HepG2 (cell line): Measurements from ENCODE around the gene GRIK1. TPM values are rescaled to one million over a fixed set of nuclear protein-coding genes. Genes with fewer than 3 reads are reported as not detected.

ENCODE experiments used
- ATAC-seq: fragments of 200-7000 bp; cut with Tn5 transposase; 3 replicates; pipeline ENCODE4 v1.9.1; 2020; ENCODE audit warnings: mild to moderate bottlenecking, moderate library complexity
- BruUV-seq: library from RNA; stranded (reverse); fragments of 400-500 nt; replicated peaks from 2 replicates; lab custom pipeline; 2021; lab: Mats Ljungman, UMichigan
- CTCF ChIA-PET: fragments of 300-600 bp; formaldehyde crosslinking; extraction: SDS; loops from one replicate; lab custom pipeline; 2021; ENCODE audit warnings: low total read pairs, inconsistent platforms, low intra/inter-chr PET ratio; lab: Yijun Ruan, JAX
- POLR2A ChIA-PET: fragments of 350-600 bp; sonication (Branson Sonifier 250); formaldehyde crosslinking; loops from one replicate; lab custom pipeline; 2020; ENCODE audit warnings: antibody characterized with exemption, inconsistent platforms; lab: Yijun Ruan, JAX
- DNase-seq: peaks from one replicate; pipeline ENCODE4 v3.0.0-alpha.2; 2015; ENCODE audit warnings: low spot score
- FAIRE-seq: peaks from 3 replicates; lab custom pipeline; 2011; peaks lifted over from hg19 to GRCh38; lab: Jason Lieb, UNC
- H2AFZ ChIP-seq: one replicate; pipeline ENCODE4 v1.6.1; 2011; ENCODE audit warnings: low read length, inconsistent platforms
- H3K27ac ChIP-seq: fragments of 300-600 bp; 3 replicates; pipeline ENCODE4 v1.8.0; 2011; ENCODE audit warnings: mixed run types, mild to moderate bottlenecking, mixed read lengths, low read length, inconsistent platforms; ENCODE audit not compliant: insufficient read depth; ENCODE audit errors: extremely low read length
- H3K27me3 ChIP-seq, 2 experiments: fragments of 200-600 bp in 1 of 2; 2 replicates in 1 of 2; 3 replicates in 1 of 2; pipeline versions ENCODE4 v1.6.0 to v1.8.0; 2011; ENCODE audit warnings: low read length in 2 of 2, mild to moderate bottlenecking in 2 of 2, moderate library complexity in 2 of 2, inconsistent platforms in 1 of 2; ENCODE audit not compliant: insufficient read depth in 2 of 2, control insufficient read depth in 1 of 2
- H3K36me3 ChIP-seq, 2 experiments: fragments of 200-600 bp in 1 of 2; replicated peaks in 1 of 2; 2 replicates in 1 of 2; 3 replicates in 1 of 2; pipeline versions ENCODE4 v1.5.1 to v1.8.0; 2011; ENCODE audit warnings: low read length in 2 of 2, inconsistent platforms in 1 of 2; ENCODE audit not compliant: insufficient read depth in 2 of 2, control insufficient read depth in 1 of 2
- H3K4me1 ChIP-seq: 2 replicates; pipeline ENCODE4 v1.5.1; 2012; ENCODE audit warnings: low read length, inconsistent platforms; ENCODE audit not compliant: insufficient read depth
- H3K4me2 ChIP-seq: 2 replicates; pipeline ENCODE4 v1.6.0; 2011; ENCODE audit warnings: low read depth, low read length, inconsistent platforms
- H3K4me3 ChIP-seq, 3 experiments: fragments of 200-600 bp in 1 of 3; sonication (generic), shearing (Covaris generic) in 1 of 3; replicated peaks in 1 of 3; 2 replicates each; pipeline ENCODE4 v1.5.1; 2011 to 2016; ENCODE audit warnings: low read length in 3 of 3, inconsistent platforms in 2 of 3, low read depth in 2 of 3, mild to moderate bottlenecking in 2 of 3, control low read depth in 1 of 3, mixed read lengths in 1 of 3; ENCODE audit not compliant: insufficient read depth in 1 of 3
- H3K79me2 ChIP-seq: one replicate; pipeline ENCODE4 v1.6.1; 2011; ENCODE audit warnings: low read length, inconsistent platforms; ENCODE audit not compliant: insufficient read depth
- H3K9ac ChIP-seq: 2 replicates; pipeline ENCODE4 v1.6.0; 2011; ENCODE audit warnings: mild to moderate bottlenecking, low read depth, low read length, inconsistent platforms; ENCODE audit not compliant: insufficient read depth
- H3K9me3 ChIP-seq: 2 replicates; pipeline ENCODE4 v1.5.1; 2012; ENCODE audit warnings: mild to moderate bottlenecking, low read length
- H4K20me1 ChIP-seq: 2 replicates; pipeline ENCODE4 v1.6.0; 2011; ENCODE audit warnings: inconsistent platforms, mild to moderate bottlenecking, low read length, moderate library complexity; ENCODE audit not compliant: insufficient read depth
- BCL6 ChIP-seq: IDR thresholded peaks from 2 replicates; pipeline ENCODE4 v1.6.1; 2016; ENCODE audit warnings: missing genetic modification reagents, missing compliant biosample characterization
- GLI4 ChIP-seq: sonication (generic); formaldehyde crosslinking; IDR thresholded peaks from 2 replicates; pipeline ENCODE4 v1.5.1; 2020; ENCODE audit warnings: missing genetic modification reagents, mild to moderate bottlenecking, moderate library complexity, borderline replicate concordance
- HDAC6 ChIP-seq: fragments of 200-600 bp; sonication (generic); IDR thresholded peaks from 2 replicates; pipeline ENCODE4 v1.7.0; 2017; ENCODE audit warnings: mild to moderate bottlenecking, antibody characterized with exemption, low read length, low read depth
- MEF2D ChIP-seq: sonication (generic); formaldehyde crosslinking; IDR thresholded peaks from 2 replicates; pipeline ENCODE4 v1.5.1; 2020; ENCODE audit warnings: mild to moderate bottlenecking, missing genetic modification reagents
- PAWR ChIP-seq: sonication (generic); formaldehyde crosslinking; IDR thresholded peaks from 2 replicates; pipeline ENCODE4 v1.4.0; 2020; ENCODE audit warnings: missing genetic modification reagents, mild to moderate bottlenecking, borderline replicate concordance
- POLR2AphosphoS5 ChIP-seq: IDR thresholded peaks from 2 replicates; pipeline ENCODE4 v1.6.1; 2012; ENCODE audit warnings: low read depth, low read length
- ZBTB1 ChIP-seq: sonication (generic); formaldehyde crosslinking; IDR thresholded peaks from 2 replicates; pipeline ENCODE4 v1.4.0; 2020; ENCODE audit warnings: missing genetic modification reagents, borderline replicate concordance
- ZNF232 ChIP-seq: sonication (generic); formaldehyde crosslinking; IDR thresholded peaks from 2 replicates; pipeline ENCODE4 v1.4.0; 2020; ENCODE audit warnings: missing genetic modification reagents, borderline replicate concordance
- ZNF235 ChIP-seq: sonication (generic); formaldehyde crosslinking; IDR thresholded peaks from 2 replicates; pipeline ENCODE4 v1.8.1; 2023; ENCODE audit warnings: mild to moderate bottlenecking, missing genetic modification reagents, borderline replicate concordance
- ZNF543 ChIP-seq: sonication (generic); formaldehyde crosslinking; IDR thresholded peaks from 2 replicates; pipeline ENCODE4 v1.4.0; 2020; ENCODE audit warnings: mild to moderate bottlenecking, missing genetic modification reagents
- ZNF761 ChIP-seq: sonication (generic); formaldehyde crosslinking; conservative IDR thresholded peaks from 2 replicates; pipeline ENCODE4 v1.4.0; 2020; ENCODE audit warnings: mild to moderate bottlenecking, missing genetic modification reagents
- ZSCAN25 ChIP-seq: sonication (generic); formaldehyde crosslinking; IDR thresholded peaks from 2 replicates; pipeline ENCODE4 v1.8.0; 2022; ENCODE audit warnings: mild to moderate bottlenecking, missing genetic modification reagents
- WGBS: methylation state at CpG from one replicate; pipeline ENCODE4 v1.1.6; 2017; ENCODE audit warnings: low lambda C conversion rate; 5-methylcytosine and 5-hydroxymethylcytosine counted together
- in situ Hi-C: cut with HindIII; loops from 2 replicates; pipeline ENCODE4 v1.10.0; 2017; ENCODE audit warnings: low pct_unique_long_range_greater_than_20kb; ENCODE audit not compliant: extremely low pct_ligation_motif_present
- intact Hi-C: fragments of 100-400 bp; cut with micrococcal nuclease; formaldehyde crosslinking; loops from one replicate; pipeline ENCODE4 v1.10.0; 2022; ENCODE audit not compliant: unreplicated experiment
- polyA plus RNA-seq, 8 experiments: library from polyadenylated mRNA; depleted of rRNA in 3 of 8; stranded (reverse) in 7 of 8; unstranded in 1 of 8; fragments of >200 nt; fragmentation: Illumina TruSeq in 4 of 8; extraction: Trizol in 4 of 8; gene quantifications; 2 replicates each; pipeline versions ENCODE4 v1.2.1 to v1.2.3, GENCODE V29; 2011 to 2016; ENCODE audit warnings: low read depth in 4 of 8, missing spikeins in 1 of 8, mixed read lengths in 1 of 8; ENCODE audit not compliant: insufficient read depth in 1 of 8
- total RNA-seq, 5 experiments: library from RNA; depleted of rRNA; stranded (reverse); fragments of >200 nt; fragmentation: Illumina TruSeq; extraction: Trizol; gene quantifications; 2 replicates each; pipeline ENCODE4 v1.2.3, GENCODE V29; 2016; ENCODE audit warnings: low read depth in 1 of 5
- TF ChIP-seq, protein P1 (sequence below): sonication (generic); formaldehyde crosslinking; IDR thresholded peaks from 2 replicates; pipeline ENCODE4 v1.4.0; 2020; ENCODE audit warnings: mild to moderate bottlenecking, missing genetic modification reagents
- TF ChIP-seq, protein P2 (sequence below): IDR thresholded peaks from 2 replicates; pipeline ENCODE4 v1.6.1; 2016; ENCODE audit warnings: low read depth, control low read depth
- TF ChIP-seq, protein P3 (sequence below): sonication (generic); formaldehyde crosslinking; IDR thresholded peaks from 2 replicates; pipeline ENCODE4 v1.5.0; 2020; ENCODE audit warnings: mild to moderate bottlenecking, missing genetic modification reagents
- TF ChIP-seq, protein P4 (sequence below): sonication (generic); formaldehyde crosslinking; conservative IDR thresholded peaks from 2 replicates; pipeline ENCODE4 v1.8.0; 2022; ENCODE audit warnings: low read depth, missing genetic modification reagents
- TF ChIP-seq, protein P5 (sequence below): sonication (generic); formaldehyde crosslinking; IDR thresholded peaks from 2 replicates; pipeline ENCODE4 v1.8.0; 2022; ENCODE audit warnings: missing genetic modification reagents, mild to moderate bottlenecking, inconsistent platforms, borderline replicate concordance

Gene GRIK1
- total and polyA plus RNA-seq, 2 of the 13 experiments (the other 11 are each of a cell fraction or from before 2014, with no cell fraction given): not detected

DNA sequence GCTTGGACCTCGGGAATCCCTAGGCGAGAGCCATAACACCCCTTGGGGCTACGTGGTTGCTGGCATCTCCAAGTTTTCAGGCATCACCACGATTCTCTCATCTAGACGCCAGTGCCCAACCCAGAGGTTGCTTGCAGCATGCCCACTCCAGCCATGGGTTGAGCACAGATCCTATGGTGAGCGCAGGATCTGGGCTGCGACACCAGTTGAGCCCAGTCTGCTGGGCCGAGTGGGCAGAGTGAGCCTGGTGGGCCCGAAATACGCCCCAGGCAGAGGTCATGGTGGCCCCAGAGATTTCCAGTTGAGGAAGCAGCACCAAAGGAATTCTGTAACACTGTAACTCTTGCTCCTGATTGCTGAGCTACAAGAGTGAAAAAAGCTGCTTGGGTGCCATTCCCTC, 46.1 kb upstream of the GRIK1 start:
- 0% methylated on average over 3 of the region's 10 CpGs for WGBS
- H3K4me3 ChIP-seq: no peak overlapping the region
- FAIRE-seq: no peak
- H3K36me3 ChIP-seq: no peaks in the 10 kb centered on the region
- TF ChIP-seq, protein P1, sequence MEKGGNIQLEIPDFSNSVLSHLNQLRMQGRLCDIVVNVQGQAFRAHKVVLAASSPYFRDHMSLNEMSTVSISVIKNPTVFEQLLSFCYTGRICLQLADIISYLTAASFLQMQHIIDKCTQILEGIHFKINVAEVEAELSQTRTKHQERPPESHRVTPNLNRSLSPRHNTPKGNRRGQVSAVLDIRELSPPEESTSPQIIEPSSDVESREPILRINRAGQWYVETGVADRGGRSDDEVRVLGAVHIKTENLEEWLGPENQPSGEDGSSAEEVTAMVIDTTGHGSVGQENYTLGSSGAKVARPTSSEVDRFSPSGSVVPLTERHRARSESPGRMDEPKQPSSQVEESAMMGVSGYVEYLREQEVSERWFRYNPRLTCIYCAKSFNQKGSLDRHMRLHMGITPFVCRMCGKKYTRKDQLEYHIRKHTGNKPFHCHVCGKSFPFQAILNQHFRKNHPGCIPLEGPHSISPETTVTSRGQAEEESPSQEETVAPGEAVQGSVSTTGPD (CRISPR knock-in tag): no peak
- TF ChIP-seq ZNF235 (CRISPR knock-in tag): no peak
- no peak for TF ChIP-seq ZNF761
- TF ChIP-seq, protein P2, sequence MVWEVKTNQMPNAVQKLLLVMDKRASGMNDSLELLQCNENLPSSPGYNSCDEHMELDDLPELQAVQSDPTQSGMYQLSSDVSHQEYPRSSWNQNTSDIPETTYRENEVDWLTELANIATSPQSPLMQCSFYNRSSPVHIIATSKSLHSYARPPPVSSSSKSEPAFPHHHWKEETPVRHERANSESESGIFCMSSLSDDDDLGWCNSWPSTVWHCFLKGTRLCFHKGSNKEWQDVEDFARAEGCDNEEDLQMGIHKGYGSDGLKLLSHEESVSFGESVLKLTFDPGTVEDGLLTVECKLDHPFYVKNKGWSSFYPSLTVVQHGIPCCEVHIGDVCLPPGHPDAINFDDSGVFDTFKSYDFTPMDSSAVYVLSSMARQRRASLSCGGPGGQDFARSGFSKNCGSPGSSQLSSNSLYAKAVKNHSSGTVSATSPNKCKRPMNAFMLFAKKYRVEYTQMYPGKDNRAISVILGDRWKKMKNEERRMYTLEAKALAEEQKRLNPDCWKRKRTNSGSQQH (CRISPR knock-in tag): no peak
- no peak for TF ChIP-seq MEF2D (CRISPR knock-in tag)
- no peak for TF ChIP-seq HDAC6
- no peak for TF ChIP-seq ZSCAN25 (CRISPR knock-in tag)
- no peak for TF ChIP-seq PAWR (CRISPR knock-in tag)
- TF ChIP-seq ZBTB1: no peak
- TF ChIP-seq, protein P3, sequence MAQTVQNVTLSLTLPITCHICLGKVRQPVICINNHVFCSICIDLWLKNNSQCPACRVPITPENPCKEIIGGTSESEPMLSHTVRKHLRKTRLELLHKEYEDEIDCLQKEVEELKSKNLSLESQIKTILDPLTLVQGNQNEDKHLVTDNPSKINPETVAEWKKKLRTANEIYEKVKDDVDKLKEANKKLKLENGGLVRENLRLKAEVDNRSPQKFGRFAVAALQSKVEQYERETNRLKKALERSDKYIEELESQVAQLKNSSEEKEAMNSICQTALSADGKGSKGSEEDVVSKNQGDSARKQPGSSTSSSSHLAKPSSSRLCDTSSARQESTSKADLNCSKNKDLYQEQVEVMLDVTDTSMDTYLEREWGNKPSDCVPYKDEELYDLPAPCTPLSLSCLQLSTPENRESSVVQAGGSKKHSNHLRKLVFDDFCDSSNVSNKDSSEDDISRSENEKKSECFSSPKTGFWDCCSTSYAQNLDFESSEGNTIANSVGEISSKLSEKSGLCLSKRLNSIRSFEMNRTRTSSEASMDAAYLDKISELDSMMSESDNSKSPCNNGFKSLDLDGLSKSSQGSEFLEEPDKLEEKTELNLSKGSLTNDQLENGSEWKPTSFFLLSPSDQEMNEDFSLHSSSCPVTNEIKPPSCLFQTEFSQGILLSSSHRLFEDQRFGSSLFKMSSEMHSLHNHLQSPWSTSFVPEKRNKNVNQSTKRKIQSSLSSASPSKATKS (CRISPR knock-in tag): no peak
- TF ChIP-seq ZNF232: no peak
- TF ChIP-seq, protein P4, sequence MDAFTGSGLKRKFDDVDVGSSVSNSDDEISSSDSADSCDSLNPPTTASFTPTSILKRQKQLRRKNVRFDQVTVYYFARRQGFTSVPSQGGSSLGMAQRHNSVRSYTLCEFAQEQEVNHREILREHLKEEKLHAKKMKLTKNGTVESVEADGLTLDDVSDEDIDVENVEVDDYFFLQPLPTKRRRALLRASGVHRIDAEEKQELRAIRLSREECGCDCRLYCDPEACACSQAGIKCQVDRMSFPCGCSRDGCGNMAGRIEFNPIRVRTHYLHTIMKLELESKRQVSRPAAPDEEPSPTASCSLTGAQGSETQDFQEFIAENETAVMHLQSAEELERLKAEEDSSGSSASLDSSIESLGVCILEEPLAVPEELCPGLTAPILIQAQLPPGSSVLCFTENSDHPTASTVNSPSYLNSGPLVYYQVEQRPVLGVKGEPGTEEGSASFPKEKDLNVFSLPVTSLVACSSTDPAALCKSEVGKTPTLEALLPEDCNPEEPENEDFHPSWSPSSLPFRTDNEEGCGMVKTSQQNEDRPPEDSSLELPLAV: no peak
- TF ChIP-seq GLI4 (CRISPR knock-in tag): no peak
- TF ChIP-seq, protein P5, sequence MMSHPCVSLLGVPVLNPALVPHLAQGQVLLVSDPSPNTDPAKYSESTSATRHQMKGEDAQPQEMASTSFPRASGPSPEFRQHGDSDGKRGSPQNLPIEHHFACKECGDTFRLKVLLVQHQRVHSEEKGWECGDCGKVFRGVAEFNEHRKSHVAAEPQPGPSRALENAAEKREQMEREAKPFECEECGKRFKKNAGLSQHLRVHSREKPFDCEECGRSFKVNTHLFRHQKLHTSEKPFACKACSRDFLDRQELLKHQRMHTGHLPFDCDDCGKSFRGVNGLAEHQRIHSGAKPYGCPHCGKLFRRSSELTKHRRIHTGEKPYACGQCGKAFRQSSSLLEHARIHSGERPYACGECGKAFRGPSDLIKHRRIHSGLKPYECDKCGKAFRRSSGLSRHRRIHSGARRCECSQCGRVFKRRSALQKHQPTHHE (CRISPR knock-in tag): no peak
- no peak for TF ChIP-seq ZNF543 (CRISPR knock-in tag)
- no peak for TF ChIP-seq BCL6 (CRISPR knock-in tag)
- no peak for TF ChIP-seq POLR2AphosphoS5
- TF ChIP-seq, all 625 proteins: peak for 0
- ChIA-PET CTCF (no interaction called here), POLR2A (no interaction called here)
- Histone ChIP-seq H3K27ac (no peak overlapping the region), H3K9me3 (peaks cover 78% of the 10 kb centered on the region), H3K9ac (no peak overlapping the region), H3K4me1 (no peaks in the 10 kb centered on the region), H3K27me3 (no peaks in the 10 kb centered on the region), H3K4me2 (no peak overlapping the region), H3K79me2 (no peaks in the 10 kb centered on the region), H2AFZ (no peak overlapping the region), H4K20me1 (no peaks in the 10 kb centered on the region)
- BruUV-seq: no TSS peak
- ATAC-seq: no peak
- DNase-seq: no peak
- intact Hi-C loops (no loop called here), in situ Hi-C loops (no loop called here)
